NCI-H2227 (cell line): ENCODE measurements around the gene HOMER3.
"Not testable (repeated sequence)": the region's sequence is repeated elsewhere in the genome, so short reads cannot be mapped to it uniquely, and the experiment has no call there.

ENCODE experiments used
- DNase-seq: peaks from one replicate; lab custom pipeline; 2025; ENCODE audit not compliant: unreplicated experiment; lab: John Stamatoyannopoulos, UW

The HOMER3 gene

DNA sequence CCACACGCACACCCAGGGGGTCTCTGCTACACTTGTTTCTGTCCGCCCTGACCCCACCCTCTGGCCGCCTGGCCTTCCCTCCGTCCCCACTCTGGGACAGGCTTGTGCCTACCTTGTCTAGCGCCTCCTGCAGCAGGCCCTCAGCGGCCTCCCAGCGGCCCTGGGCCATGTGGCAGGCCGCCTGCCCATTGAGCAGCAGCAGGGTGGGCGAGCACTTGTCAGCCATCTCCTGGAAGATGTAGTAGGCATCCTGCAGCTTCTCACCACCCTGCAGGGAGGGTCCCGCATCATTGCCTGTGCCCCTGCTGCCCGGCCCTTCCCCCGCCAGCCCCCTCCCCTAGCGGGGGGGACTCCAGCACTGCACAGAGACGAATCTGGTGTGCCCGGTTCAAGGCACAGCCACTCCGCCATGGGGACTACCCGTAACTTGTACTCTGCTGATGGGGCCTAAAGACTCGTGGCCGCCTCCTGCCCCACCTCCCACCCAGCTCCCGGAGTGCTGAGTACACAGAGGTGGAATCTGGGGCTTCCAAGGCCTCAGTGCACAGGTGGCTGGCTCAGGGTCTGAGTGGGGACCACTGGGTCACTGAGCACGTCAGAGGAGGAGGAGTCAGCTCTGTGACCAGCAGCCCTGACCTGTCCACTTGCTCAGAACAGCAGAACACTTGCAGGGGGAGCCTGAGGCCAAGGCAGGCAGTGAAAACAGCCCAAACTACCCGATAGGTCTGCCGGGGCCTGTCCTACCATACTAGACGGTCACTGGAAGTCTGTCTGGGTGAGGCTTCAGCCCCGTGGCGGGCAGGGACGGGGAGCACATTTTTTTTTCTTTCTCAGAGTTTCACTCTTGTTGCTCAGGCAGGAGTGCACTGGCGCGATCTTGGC, 37.6 kb downstream of the HOMER3 start:
- no peak for DNase-seq

- not testable (repeated sequence) for DNase-seq
Measured at GRCh38 chr19:18902519-18902918, 38.5 kb downstream of the HOMER3 start.

GRCh38 chr19:18901491-18901890, 39.5 kb downstream of the HOMER3 start:
- DNase-seq, result no peak

DNA sequence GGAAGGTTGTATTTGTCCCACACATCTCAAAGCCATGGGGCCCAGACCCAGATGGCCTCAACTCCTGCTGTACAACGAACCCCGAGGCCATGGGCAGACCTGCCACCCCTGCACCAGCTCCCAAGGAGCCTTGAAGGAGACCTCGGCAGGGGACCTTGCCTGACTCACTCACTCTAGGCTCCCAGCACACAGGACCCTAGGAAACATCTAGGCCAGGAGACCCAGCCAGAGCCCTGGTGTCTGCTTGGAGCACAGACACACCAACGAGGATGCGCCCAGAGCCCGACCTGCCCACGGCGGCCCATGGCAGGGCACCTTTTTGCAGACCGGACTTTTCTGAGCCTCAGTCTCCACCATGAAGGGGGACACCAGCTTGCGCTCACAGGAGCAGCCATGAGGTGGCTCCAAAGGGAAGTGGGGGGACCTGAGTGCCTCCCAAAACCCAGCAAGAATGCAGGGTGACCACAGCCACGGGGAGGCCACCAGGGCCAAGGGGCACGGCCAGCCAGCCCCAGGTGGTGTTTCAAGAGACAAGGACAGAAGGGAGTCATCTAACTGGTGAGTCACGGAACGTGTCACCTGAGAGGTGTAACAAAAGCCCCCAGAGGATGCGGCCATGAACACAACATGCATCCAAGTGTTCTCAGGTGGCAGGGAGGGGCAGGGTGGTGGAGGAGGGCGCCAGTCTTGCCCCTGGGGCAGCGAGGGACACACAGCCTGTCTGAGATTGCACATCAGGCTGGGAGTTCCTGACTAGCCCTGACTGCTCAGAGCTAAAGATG, 40.1 kb downstream of the HOMER3 start:
- no peak for DNase-seq

GRCh38 chr19:18899624-18900560, 41.1 kb downstream of the HOMER3 start:
- no peak for DNase-seq

GRCh38 chr19:18898607-18899408, 42.2 kb downstream of the HOMER3 start:
- DNase-seq, result no peak

DNA sequence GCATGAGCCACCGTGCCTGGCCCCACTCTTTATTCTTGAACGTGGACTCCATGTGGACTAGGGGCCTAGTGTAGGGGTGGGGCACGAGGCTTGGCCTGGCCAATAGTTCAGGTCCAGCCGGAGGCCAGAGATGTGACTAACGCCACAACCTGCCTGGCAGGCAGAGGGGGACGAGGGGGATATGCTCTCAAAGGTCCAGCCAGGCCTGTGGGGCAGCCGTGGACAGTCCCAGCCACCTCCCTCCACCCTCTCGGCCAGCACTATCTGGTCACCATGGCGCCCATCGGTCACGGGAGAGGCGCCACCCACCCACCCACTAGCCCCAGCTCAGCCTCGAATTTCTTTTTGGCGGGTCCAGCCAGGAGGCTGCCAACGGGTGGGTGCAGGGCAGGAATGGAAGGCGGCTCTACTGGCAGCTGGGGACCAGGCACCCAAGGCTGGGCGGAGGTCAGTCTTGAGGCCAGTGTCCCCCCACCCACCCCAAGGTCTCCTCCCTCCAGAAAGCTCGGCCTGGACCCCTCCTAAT, 42.9 kb downstream of the HOMER3 start:
- DNase-seq, result no peak

DNA sequence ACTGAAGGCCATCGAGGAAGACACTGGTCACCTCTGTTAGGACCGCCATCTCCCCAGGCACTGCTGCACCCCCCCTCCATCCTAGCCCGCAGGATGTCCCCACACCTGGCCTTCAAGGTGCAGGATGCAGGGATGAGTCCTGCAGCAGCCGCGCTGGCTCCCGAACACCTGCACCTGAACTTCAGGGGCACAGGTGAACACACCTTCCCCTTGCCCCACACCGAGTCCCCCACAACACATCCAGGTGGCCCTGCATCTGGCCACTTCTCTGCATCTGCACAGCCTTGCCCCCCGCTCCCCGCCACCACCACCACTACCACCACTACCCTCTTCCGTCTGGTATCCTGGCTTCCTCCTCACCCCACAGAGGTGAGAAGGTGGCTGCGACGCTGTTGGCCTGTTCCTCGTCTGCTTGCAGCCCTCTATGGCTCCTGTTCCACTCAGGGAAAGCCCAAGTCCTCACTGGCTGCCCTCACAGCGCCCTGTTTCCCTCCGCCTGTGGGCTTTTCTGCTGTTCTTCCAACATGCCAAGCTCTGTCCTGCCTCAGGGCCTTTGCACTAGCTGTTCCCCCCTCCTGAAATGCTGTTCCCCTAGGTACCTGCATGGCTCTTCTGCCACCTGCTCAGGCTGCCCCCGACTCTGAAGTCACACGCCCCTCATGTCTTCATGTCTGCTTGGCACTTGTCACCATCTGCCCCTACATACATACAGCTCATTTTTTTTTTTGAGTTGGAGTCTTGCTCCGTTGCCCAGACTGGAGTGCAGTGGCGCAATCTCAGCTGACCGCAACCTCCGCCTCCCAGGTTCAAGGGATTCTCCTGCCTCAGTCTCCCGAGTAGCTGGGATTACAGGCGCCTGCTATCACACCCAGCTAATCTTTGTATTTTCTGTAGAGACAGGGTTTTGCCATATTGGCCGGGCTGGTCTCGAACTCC, 43.7 kb downstream of the HOMER3 start:
- no peak for DNase-seq

DNA sequence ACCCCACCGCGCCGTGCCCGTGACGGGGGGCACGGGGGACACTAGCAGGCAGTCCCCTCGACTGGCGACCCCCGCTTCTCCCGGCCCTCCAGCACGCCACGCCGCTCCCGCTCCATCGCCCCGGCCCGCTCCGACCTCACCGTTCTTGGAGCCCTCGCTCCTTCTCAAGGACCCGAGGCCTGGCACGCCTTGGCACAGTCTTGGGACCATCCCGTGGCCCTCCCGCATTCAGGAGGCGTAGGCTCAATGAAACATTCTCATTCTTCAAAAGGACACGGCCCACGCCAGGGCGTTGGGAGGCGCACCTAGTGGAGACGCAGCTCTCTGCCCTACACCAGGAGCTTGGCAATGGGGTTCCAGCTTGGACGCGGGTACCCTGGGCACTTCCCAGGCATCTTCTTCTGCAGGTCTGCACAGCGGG, 44.6 kb downstream of the HOMER3 start:
- peak; percentile 28 for DNase-seq

- peak; percentile 70 for DNase-seq
Measured at GRCh38 chr19:18895824-18896341, 45.1 kb downstream of the HOMER3 start, which contains the start of gene CERS1. Gene CERS1 (minus strand): TSS chr19:18896158. CDS start chr19:18896072, 86 bp downstream.

DNA sequence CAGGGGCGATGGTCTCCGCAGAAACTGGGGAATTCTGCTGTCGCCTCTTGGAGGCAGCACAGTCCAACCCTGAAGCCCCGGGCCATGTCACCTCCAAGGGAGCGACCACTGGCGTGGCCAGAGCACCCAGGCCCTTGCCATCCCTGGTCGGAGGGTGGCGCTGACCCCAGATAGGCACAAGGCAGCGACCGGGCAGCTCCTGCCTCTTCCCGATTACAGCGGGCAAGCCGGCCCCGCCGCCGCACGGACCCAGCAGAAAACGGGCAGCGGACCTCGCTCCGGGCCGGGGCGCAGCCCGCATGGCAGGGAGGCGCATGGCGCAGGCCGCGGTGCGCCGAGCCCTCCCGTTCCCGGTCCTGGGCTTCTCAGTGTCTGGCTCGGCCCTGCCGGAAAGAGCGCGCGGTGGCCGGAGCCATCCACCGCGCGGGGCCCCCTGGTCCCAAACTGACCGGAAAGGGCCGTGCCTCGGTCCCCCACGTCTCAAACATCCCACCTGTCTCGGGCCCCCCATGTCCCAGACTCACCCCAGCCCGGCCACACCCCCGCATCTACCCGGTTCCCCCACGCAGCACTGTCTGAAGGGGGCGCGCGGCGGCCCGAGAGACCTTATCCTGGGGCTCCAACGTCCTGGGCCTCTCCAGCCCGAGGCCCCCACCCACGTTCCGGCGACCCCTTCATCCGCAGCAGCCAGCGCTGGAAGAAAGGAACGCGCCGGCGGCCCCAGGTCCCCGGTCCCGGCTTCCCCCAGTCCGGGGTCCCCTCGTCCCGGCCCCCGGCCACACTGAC, 45.8 kb downstream of the HOMER3 start:
- peak; percentile 56 for DNase-seq

DNA sequence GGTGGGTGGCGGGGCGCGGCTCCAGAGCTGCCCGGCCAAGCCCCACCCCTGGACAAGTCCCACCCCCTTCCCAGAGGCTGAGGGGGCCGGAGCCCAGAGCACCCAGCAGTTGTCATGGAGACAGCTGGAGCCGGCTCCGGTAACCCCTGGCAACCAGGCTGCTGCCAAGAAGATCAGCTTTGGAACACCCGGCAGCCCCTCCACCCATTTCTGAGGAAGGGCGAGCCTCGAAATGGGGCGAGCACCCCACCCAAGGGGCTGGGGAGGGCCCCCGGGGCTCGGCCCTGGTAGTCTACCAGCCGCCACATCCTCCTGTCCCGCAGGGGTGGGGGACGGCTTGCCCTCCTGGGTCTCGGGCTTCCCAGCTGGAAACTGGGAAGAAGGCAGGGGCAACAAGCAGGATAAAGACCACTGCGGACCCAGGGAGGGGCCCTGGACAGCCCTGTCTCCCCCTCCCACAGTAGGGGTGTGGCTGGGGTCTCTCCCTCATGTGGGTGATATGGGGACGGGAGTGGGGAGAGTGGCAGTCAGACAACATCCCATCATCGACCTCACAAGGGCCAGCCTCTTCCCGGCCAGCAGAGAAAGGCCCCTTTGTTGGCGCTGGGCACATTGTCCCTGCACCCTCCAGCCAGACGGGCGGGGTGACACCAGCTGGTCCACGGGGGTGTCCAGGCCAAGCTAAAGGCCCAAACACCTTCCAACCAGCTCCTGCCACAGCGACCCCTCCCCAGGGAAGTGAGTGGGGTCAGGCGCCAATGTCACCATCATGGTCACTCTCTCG, 46.6 kb downstream of the HOMER3 start:
- peak; percentile 89 for DNase-seq

DNA sequence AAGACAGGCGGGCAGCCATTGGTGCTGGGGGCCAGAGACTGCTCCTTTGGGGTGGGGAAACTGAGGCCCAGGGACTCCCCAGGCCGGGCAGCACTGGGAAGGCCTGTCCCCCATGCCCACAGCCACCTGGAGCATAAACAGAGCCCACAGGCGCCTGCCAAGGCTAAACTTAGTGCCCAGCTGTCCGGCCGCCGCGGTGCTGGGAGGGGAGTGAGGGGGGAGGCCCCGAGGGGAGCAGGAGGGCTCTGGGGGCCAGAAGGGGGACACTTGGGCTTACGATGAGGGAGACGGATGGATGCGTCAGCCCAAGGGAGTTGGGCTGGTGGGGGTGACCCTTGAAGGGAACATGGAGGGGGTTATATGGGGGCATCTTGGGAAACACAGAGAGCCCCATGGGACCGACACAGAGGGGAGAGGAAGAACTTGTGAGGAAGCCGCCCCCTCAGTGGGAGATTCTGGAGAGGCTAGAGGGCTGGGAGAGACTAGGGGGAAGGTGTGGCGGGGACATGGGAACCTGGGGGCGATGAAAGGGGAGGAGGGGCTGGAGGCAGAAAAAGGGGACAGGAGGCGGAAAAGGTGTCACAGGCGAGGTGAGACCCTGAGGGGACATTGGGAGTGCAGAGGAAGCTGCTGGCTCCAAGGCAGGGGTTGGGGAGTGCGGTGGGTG, 47.3 kb downstream of the HOMER3 start:
- no peak for DNase-seq

DNA sequence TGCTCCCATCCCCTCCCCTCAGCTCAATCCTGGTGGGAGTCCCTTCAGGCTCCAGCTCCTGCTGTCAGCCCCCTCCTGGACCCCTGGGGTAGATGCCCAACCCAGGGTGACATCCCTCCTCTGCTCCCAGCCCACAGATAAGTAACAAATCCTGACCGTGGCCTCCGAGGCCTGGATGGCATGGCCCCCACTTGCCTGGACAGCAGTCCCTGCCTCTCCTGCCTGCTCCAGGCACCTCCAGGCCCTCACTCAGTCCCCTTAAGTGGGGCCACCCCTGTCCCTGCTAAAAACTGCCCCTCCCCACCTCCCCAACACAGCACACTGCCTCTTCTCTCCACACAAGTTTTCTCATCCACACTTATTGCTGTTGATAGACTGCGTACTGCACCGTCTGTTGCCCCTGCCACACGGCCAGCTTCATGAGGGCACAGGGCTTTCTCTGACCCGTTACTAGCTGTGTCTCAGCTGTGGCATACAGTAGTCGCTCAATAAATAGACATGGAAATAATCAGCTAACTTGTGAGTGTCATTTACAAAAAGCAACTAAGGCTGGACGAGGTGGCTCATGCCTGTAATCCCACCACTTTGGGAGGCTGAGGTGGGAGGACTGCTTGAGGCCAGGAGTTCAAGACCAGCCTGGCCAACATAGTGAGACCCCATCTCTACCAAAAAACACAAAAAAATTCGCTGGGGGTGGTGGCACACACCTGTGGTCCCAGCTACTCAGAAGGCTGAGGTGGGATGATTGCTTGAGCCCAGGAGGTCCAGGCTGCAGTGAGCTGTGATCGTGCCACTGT, 50.9 kb downstream of the HOMER3 start:
- no peak for DNase-seq

GRCh38 chr19:18886972-18887371, 54.0 kb downstream of the HOMER3 start:
- DNase-seq, result no peak
